ENCODE data around the gene PAX5. TPM values are rescaled to one million over a fixed set of nuclear protein-coding genes. Genes with fewer than 3 reads are reported as not detected.

The PAX5 gene
- total RNA-seq, 3 donors from 2014 or later = 0.29 to 0.32 TPM; not detected in 1

- Histone ChIP-seq H3K9me3 (no peaks in the 10 kb centered on the region), H3K36me3 (ENCODE audit: low read depth) (no peaks in the 10 kb centered on the region), H3K4me3 (no peak overlapping the region), H3K4me1 (ENCODE audit: low read depth) (no peaks in the 10 kb centered on the region)
- DNase-seq = no peak
- TF ChIP-seq CTCF (IDR thresholded peaks at IDR 0.05) = no peak
- intact Hi-C loops (cut with DNase I, micrococcal nuclease) = no loop called here
- ATAC-seq = peak; percentile 27
Observed at GRCh38 chr9:36928670-36929349, 105.3 kb downstream of the PAX5 start.

- intact Hi-C loops (cut with DNase I, micrococcal nuclease) = no loop called here
- H3K9me3 ChIP-seq = no peaks in the 10 kb centered on the region
- no peak overlapping the region for H3K4me3 ChIP-seq
- ATAC-seq (no peak), DNase-seq (no peak)
- H3K4me1 ChIP-seq (ENCODE audit: low read depth) = no peaks in the 10 kb centered on the region
- H3K36me3 ChIP-seq (ENCODE audit: low read depth) = no peaks in the 10 kb centered on the region
- no peak for TF ChIP-seq CTCF (IDR thresholded peaks at IDR 0.05)
Observed at GRCh38 chr9:36928210-36928609, 105.9 kb downstream of the PAX5 start.

GRCh38 chr9:36924757-36925432 is 109.2 kb downstream of the PAX5 start:
- intact Hi-C loops (cut with DNase I, micrococcal nuclease) = no loop called here
- Histone ChIP-seq H3K9me3 (no peaks in the 10 kb centered on the region), H3K4me1 (ENCODE audit: low read depth) (no peaks in the 10 kb centered on the region), H3K4me3 (no peak overlapping the region), H3K36me3 (ENCODE audit: low read depth) (no peaks in the 10 kb centered on the region)
- TF ChIP-seq CTCF (IDR thresholded peaks at IDR 0.05) = no peak
- DNase-seq = peak in 1 of 3 donors; percentile 6
- peak; percentile 42 for ATAC-seq

- Histone ChIP-seq H3K9me3 (no peaks in the 10 kb centered on the region), H3K36me3 (ENCODE audit: low read depth) (no peaks in the 10 kb centered on the region), H3K4me1 (ENCODE audit: low read depth) (no peaks in the 10 kb centered on the region), H3K4me3 (no peak overlapping the region)
- intact Hi-C loops (cut with DNase I, micrococcal nuclease) = no loop called here
- no peak for TF ChIP-seq CTCF (IDR thresholded peaks at IDR 0.05)
- DNase-seq (no peak), ATAC-seq (peak; percentile 43)
Observed at GRCh38 chr9:36924071-36924470, 110.0 kb downstream of the PAX5 start.

GRCh38 chr9:36923025-36923625 is 110.9 kb downstream of the PAX5 start:
- intact Hi-C loops (cut with DNase I, micrococcal nuclease) = no loop called here
- no peak for TF ChIP-seq CTCF (IDR thresholded peaks at IDR 0.05)
- no peaks in the 10 kb centered on the region for H3K36me3 ChIP-seq (ENCODE audit: low read depth)
- H3K4me3 ChIP-seq = no peak overlapping the region
- H3K4me1 ChIP-seq (ENCODE audit: low read depth) = no peaks in the 10 kb centered on the region
- no peak for ATAC-seq
- no peak for DNase-seq
- H3K9me3 ChIP-seq = no peaks in the 10 kb centered on the region

Data from mucosa of descending colon (tissue), 3 donors.